Stomach (tissue), 19 donors: ENCODE results near the gene BTBD2. TPM values are rescaled to one million over a fixed set of nuclear protein-coding genes. Genes with fewer than 3 reads are reported as not detected.

ENCODE experiments used
- DNase-seq, 2 donors: peaks; one replicate each; pipeline versions ENCODE4 v3.0.0 to v3.0.0-alpha.2; 2013 to 2019
- H3K27ac ChIP-seq, 5 donors: fragments of 200-600 bp in 4 of 5; sonication (generic) in 4 of 5; one replicate each; pipeline ENCODE4 v1.5.1; 2013 to 2019; ENCODE audit warnings: mild to moderate bottlenecking in 1 of 5, moderate library complexity in 1 of 5
- H3K27me3 ChIP-seq, 3 donors: fragments of 200-600 bp; sonication (generic); one replicate each; pipeline ENCODE4 v1.5.1; 2017 to 2019; ENCODE audit warnings: mixed run types in 1 of 3
- H3K36me3 ChIP-seq, 4 donors: fragments of 200-600 bp; sonication (generic); 1 replicate in 3 of 4; 2 replicates in 1 of 4; pipeline ENCODE4 v1.5.1; 2016 to 2019
- H3K4me1 ChIP-seq, 4 donors: fragments of 200-600 bp; sonication (generic); one replicate each; pipeline ENCODE4 v1.5.1; 2016 to 2019
- H3K4me3 ChIP-seq, 4 donors: fragments of 200-600 bp; sonication (generic) in 3 of 4; one replicate each; pipeline ENCODE4 v1.5.1; 2016 to 2019; ENCODE audit warnings: mild to moderate bottlenecking in 1 of 4
- H3K9me3 ChIP-seq, 4 donors: fragments of 200-600 bp; sonication (generic); one replicate each; pipeline ENCODE4 v1.5.1; 2016 to 2019
- CTCF ChIP-seq, 7 experiments: fragments of 450-650 bp in 4 of 7; fragments of 200-600 bp in 3 of 7; sonication (generic) in 3 of 7; IDR thresholded peaks; one replicate each; pipeline ENCODE4 v1.5.1; 2016 to 2019; ENCODE audit warnings: antibody characterized with exemption in 7 of 7, control low read depth in 2 of 7, mild to moderate bottlenecking in 1 of 7
- EP300 ChIP-seq: sonication (generic); formaldehyde crosslinking; IDR thresholded peaks from one replicate; pipeline ENCODE4 v1.6.1; 2017; ENCODE audit warnings: antibody characterized with exemption
- POLR2A ChIP-seq, 4 donors: fragments of 450-650 bp; IDR thresholded peaks; one replicate each; pipeline ENCODE4 v1.6.1; 2016; ENCODE audit warnings: antibody characterized with exemption in 4 of 4, control low read depth in 2 of 4, mild to moderate bottlenecking in 1 of 4, moderate library complexity in 1 of 4
- POLR2AphosphoS5 ChIP-seq, 3 donors: sonication (generic); formaldehyde crosslinking; IDR thresholded peaks; one replicate each; pipeline ENCODE4 v1.6.1; 2016; ENCODE audit warnings: antibody characterized with exemption in 3 of 3
- WGBS, 5 donors: extraction: QIAGEN DNeasy Blood & Tissue Kit in 3 of 5; methylation state at CpG; one replicate each; pipeline versions ENCODE4 v1.1.5 to v1.1.7; 2013 to 2018; 5-methylcytosine and 5-hydroxymethylcytosine counted together
- intact Hi-C: fragments of 100-400 bp; cut with DNase I; formaldehyde crosslinking; loops from one replicate; pipeline ENCODE4 v1.15.1; 2023; ENCODE audit warnings: low total_unique reads
- long read RNA-seq, 10 donors: transcript quantifications; one replicate each; lab custom pipeline, GENCODE V29; 2026
- polyA plus RNA-seq, 3 donors: library from polyadenylated mRNA; stranded (reverse); fragments of 200-250 nt; gene quantifications; one replicate each; pipeline ENCODE4 v1.2.3, GENCODE V29; 2013
- total RNA-seq, 5 donors: library from RNA; depleted of rRNA; stranded (reverse); fragments of >200 nt; gene quantifications; one replicate each; pipeline versions ENCODE4 v1.1.0 to v1.2.3, GENCODE V29; 2014 to 2016
- donor health status: healthy with polysubstance abuse.
- donor health status: Bipolar disorder and iron deficiency.
- donor health status: healthy.

The BTBD2 gene
- total RNA-seq (10 to 100 TPM; 17.9 to 39.6 (median 33.3) TPM), polyA plus RNA-seq (10 to 100 TPM; 39.9 to 50.2 (median 40.9) TPM)
- long read RNA-seq, donor 1, transcript BTBD2-201 (9 exons, 2,649 nt): major isoform, 5 of 7 reads
- long read RNA-seq, donor 1, partial matches to known transcripts: 0 of 7 reads
- long read RNA-seq, donor 1, other reads (novel, unspliced or antisense): 0 of 7 reads
- long read RNA-seq, donor 2, transcript BTBD2-201 (9 exons, 2,649 nt): major isoform, 12 of 16 reads
- long read RNA-seq, donor 2, partial matches to known transcripts: 0 of 16 reads
- long read RNA-seq, donor 2, other reads (novel, unspliced or antisense): 0 of 16 reads
- long read RNA-seq, donor 3, transcript BTBD2-201 (9 exons, 2,649 nt): major isoform, 5 of 19 reads
- long read RNA-seq, donor 3, partial matches to known transcripts: 12 of 19 reads
- long read RNA-seq, donor 3, other reads (novel, unspliced or antisense): 0 of 19 reads
- long read RNA-seq, donor 4, partial matches to known transcripts: 0 of 1 reads
- long read RNA-seq, donor 4, other reads (novel, unspliced or antisense): 0 of 1 reads
- long read RNA-seq, donor 5, transcript BTBD2-201 (9 exons, 2,649 nt): major isoform, 11 of 14 reads
- long read RNA-seq, donor 5, partial matches to known transcripts: 0 of 14 reads
- long read RNA-seq, donor 5, other reads (novel, unspliced or antisense): 0 of 14 reads
- long read RNA-seq, donor 6, transcript BTBD2-211 (1 exons, 951 nt): minor isoform, 11 of 31 reads
- long read RNA-seq, donor 6, transcript BTBD2-201 (9 exons, 2,649 nt): major isoform, 18 of 31 reads
- long read RNA-seq, donor 6, partial matches to known transcripts: 0 of 31 reads
- long read RNA-seq, donor 6, other reads (novel, unspliced or antisense): 0 of 31 reads
- long read RNA-seq, donor 7, transcript BTBD2-201 (9 exons, 2,649 nt): major isoform, 16 of 20 reads
- long read RNA-seq, donor 7, partial matches to known transcripts: 0 of 20 reads
- long read RNA-seq, donor 7, other reads (novel, unspliced or antisense): 0 of 20 reads
- long read RNA-seq, donor 8, transcript BTBD2-201 (9 exons, 2,649 nt): major isoform, 13 of 17 reads
- long read RNA-seq, donor 8, partial matches to known transcripts: 0 of 17 reads
- long read RNA-seq, donor 8, other reads (novel, unspliced or antisense): 0 of 17 reads
- long read RNA-seq, donor 9, partial matches to known transcripts: 15 of 23 reads
- long read RNA-seq, donor 9, other reads (novel, unspliced or antisense): 0 of 23 reads
- long read RNA-seq, donor 10, partial matches to known transcripts: 0 of 4 reads
- long read RNA-seq, donor 10, other reads (novel, unspliced or antisense): 0 of 4 reads

GRCh38 chr19:2015608-2015950 lies at the start of gene BTBD2:
TSS of gene BTBD2 (minus strand) at chr19:2015714. CDS start at chr19:2015703, 11 bp downstream.
- peak; percentile 41 to 88 for DNase-seq
- 0 to 1% (median 1%) methylated on average over 4 to 20 of the region's 20 CpGs; no CpG with 5 or more reads in 2 of the 5 donors for WGBS, 5 donors
- intact Hi-C loops: loop anchor here (10.0 kb wide), 1 partner anchor 81 kb away; no protein-coding TSS in a partner anchor
- Histone ChIP-seq H3K4me3 (peak within 1 kb of the TSS; percentile 67 to 95 (median 79)), H3K4me1 (peaks cover 23 to 45% (median 35%) of the 10 kb centered on the region in 4 donors), H3K27me3 (no peaks in the 10 kb centered on the region), H3K9me3 (no peaks in the 10 kb centered on the region), H3K36me3 (peaks cover 0 to 10% (median 4%) of the 10 kb centered on the region in 4 donors), H3K27ac (peak within 1 kb of the TSS; percentile 63 to 84 (median 68))
- TF ChIP-seq POLR2A (IDR thresholded peaks at IDR 0.05) (no peak), POLR2AphosphoS5 (IDR thresholded peaks at IDR 0.05) (peak in 1 of 3 donors; percentile 12)

DNA sequence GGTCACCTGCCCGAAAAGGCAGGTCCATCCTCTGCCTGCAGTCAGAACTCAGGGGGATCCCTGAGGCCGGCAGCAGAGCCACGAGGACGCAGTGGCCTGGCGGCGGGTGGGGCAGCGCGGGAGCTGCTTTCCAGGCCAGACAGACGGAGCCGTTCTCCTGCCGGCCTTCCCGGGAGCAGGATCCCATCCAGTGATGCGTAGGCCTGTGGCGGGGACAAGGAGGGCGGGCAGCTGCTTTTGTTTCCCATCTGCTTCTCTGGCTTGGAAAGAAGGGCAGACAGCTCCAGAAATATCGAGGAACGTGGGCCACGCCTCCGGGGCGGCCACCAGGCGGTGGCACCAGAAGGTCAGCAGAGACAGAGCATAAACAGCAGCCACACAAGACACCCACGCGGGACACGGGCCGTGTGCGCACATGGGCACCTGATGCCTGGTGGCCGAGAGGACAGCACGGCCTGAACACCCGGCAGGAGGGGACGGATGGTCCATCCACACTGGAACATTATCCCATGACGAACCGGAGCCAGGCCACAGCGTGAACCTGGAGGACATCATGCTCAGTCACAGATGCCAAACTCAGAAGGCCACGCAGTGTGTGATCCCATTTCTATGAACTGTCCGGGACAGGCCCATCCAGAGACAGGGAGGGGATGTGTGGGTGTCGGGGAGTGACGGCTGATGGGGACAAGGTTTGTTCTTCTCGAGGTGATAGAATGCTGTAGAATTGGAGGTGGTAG lies 49.4 kb upstream of the BTBD2 start:
- H3K4me1 ChIP-seq: peaks cover 42 to 67% (median 52%) of the 10 kb centered on the region in 4 donors
- no peaks in the 10 kb centered on the region for H3K9me3 ChIP-seq
- peak overlapping the region in 1 of 4 donors; percentile 11 for H3K4me3 ChIP-seq
- intact Hi-C loops: no loop called here
- no peaks in the 10 kb centered on the region for H3K36me3 ChIP-seq
- DNase-seq: peak in 1 of 2 donors; percentile 57
- H3K27ac ChIP-seq: peak overlapping the region; percentile 50 to 82 (median 73)
- no peaks in the 10 kb centered on the region for H3K27me3 ChIP-seq
- no peak for TF ChIP-seq POLR2AphosphoS5 (IDR thresholded peaks at IDR 0.05)
- peak; percentile 93 for TF ChIP-seq EP300
- peak in 1 of 7 experiments; percentile 33 for TF ChIP-seq CTCF (IDR thresholded peaks at IDR 0.05)
- TF ChIP-seq POLR2A (IDR thresholded peaks at IDR 0.05): no peak
- 37 to 58% (median 45%) methylated on average over 24 to 38 of the region's 38 CpGs for WGBS, 5 donors

GRCh38 chr19:2064395-2064787 lies 48.9 kb upstream of the BTBD2 start:
- WGBS, 5 donors: 49 to 63% (median 54%) methylated on average over 12 to 13 of the region's 13 CpGs
- Histone ChIP-seq H3K27ac (peak overlapping the region; percentile 50 to 82 (median 73)), H3K9me3 (no peaks in the 10 kb centered on the region), H3K36me3 (no peaks in the 10 kb centered on the region), H3K4me3 (no peak overlapping the region), H3K27me3 (no peaks in the 10 kb centered on the region), H3K4me1 (peaks cover 46 to 67% (median 53%) of the 10 kb centered on the region in 4 donors)
- TF ChIP-seq POLR2AphosphoS5 (IDR thresholded peaks at IDR 0.05) (no peak), POLR2A (IDR thresholded peaks at IDR 0.05) (no peak), EP300 (no peak)
- intact Hi-C loops: no loop called here
- DNase-seq: peak in 1 of 2 donors; percentile 30

GRCh38 chr19:2063824-2064223 lies 48.3 kb upstream of the BTBD2 start:
- Histone ChIP-seq H3K4me3 (no peak overlapping the region), H3K27me3 (no peaks in the 10 kb centered on the region), H3K27ac (peak overlapping the region in 3 of 5 donors; percentile 69 to 82 (median 73)), H3K36me3 (no peaks in the 10 kb centered on the region), H3K4me1 (peaks cover 47 to 67% (median 54%) of the 10 kb centered on the region in 4 donors), H3K9me3 (no peaks in the 10 kb centered on the region)
- TF ChIP-seq POLR2A (IDR thresholded peaks at IDR 0.05): no peak
- TF ChIP-seq CTCF (IDR thresholded peaks at IDR 0.05): no peak
- no peak for TF ChIP-seq POLR2AphosphoS5 (IDR thresholded peaks at IDR 0.05)
- no peak for TF ChIP-seq EP300
- DNase-seq: no peak
- intact Hi-C loops: no loop called here
- WGBS, 5 donors: 75 to 88% (median 84%) methylated on average over 8 of the region's 8 CpGs
